Measurements from ENCODE around the gene ADAM17.
"Not testable (repeated sequence)": the region's sequence is repeated elsewhere in the genome, so short reads cannot be mapped to it uniquely, and the experiment has no call there.

The ADAM17 gene

GRCh38 chr2:9560628-9561027 is 5.0 kb upstream of the ADAM17 start:
- no peak for FAIRE-seq

GRCh38 chr2:9558948-9559381 is 3.3 kb upstream of the ADAM17 start:
- no peak for FAIRE-seq

- no peak for FAIRE-seq
Observed at GRCh38 chr2:9556121-9556743, 602 bp upstream of the ADAM17 start.

- no peak for FAIRE-seq
Observed at GRCh38 chr2:9554921-9555296, 721 bp downstream of the ADAM17 start.

GRCh38 chr2:9552219-9553178 is 3.1 kb downstream of the ADAM17 start:
- no peak for FAIRE-seq

GRCh38 chr2:9550859-9551391 is 4.7 kb downstream of the ADAM17 start:
- not testable (repeated sequence) for FAIRE-seq

GRCh38 chr2:9549420-9549819 is 6.2 kb downstream of the ADAM17 start:
- FAIRE-seq: no peak

GRCh38 chr2:9548506-9548905 is 7.1 kb downstream of the ADAM17 start:
- FAIRE-seq: no peak

GRCh38 chr2:9547262-9547991 is 8.2 kb downstream of the ADAM17 start:
- FAIRE-seq: no peak

GRCh38 chr2:9545502-9545901 is 10.1 kb downstream of the ADAM17 start:
- FAIRE-seq: no peak

GRCh38 chr2:9543557-9543956 is 12.1 kb downstream of the ADAM17 start:
- no peak for FAIRE-seq

GRCh38 chr2:9539531-9539930 is 16.1 kb downstream of the ADAM17 start:
- FAIRE-seq: no peak

- no peak for FAIRE-seq
Observed at GRCh38 chr2:9538000-9538507, 17.6 kb downstream of the ADAM17 start.

- no peak for FAIRE-seq
Observed at GRCh38 chr2:9536504-9536903, 19.1 kb downstream of the ADAM17 start.

GRCh38 chr2:9535177-9535576 is 20.5 kb downstream of the ADAM17 start:
- no peak for FAIRE-seq

GRCh38 chr2:9533663-9534062 is 22.0 kb downstream of the ADAM17 start:
- FAIRE-seq: no peak

- no peak for FAIRE-seq
Observed at GRCh38 chr2:9532421-9532820, 23.2 kb downstream of the ADAM17 start.

GRCh38 chr2:9527995-9528787 is 27.4 kb downstream of the ADAM17 start:
- FAIRE-seq: peak; percentile 61

GRCh38 chr2:9525266-9525665 is 30.4 kb downstream of the ADAM17 start:
- FAIRE-seq: no peak

GRCh38 chr2:9524291-9524690 is 31.3 kb downstream of the ADAM17 start:
- no peak for FAIRE-seq

- FAIRE-seq: no peak
Observed at GRCh38 chr2:9519250-9519649, 36.4 kb downstream of the ADAM17 start.

GRCh38 chr2:9518780-9519179 is 36.9 kb downstream of the ADAM17 start:
- no peak for FAIRE-seq

Data from A204.1 (cell line).